ENCODE data around the gene ABCA5. TPM values are rescaled to one million over a fixed set of nuclear protein-coding genes. Genes with fewer than 3 reads are reported as not detected.

The ABCA5 gene
- polyA plus RNA-seq, 1 donor from 2014 or later = 91.7 TPM

DNA sequence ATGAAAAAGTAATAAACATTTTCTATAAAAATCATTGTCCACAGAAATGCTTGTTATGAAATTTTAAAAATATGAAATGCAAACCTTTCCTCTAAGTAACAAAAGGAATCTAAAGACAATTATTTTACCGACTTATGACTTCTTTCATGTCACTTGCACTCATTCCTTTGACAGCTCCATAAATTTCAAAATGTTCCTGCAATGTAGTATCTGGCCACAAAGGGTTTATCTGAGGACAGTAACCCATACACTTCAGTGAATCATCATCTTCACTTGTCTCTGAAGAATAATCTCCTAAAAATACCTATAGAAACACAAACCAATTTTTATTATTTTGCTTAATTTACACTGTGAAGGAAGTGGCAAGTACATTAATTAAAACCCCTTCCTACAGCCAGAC is 72.7 kb downstream of the ABCA5 start:
- Histone ChIP-seq H3K4me3 (ENCODE audit: low read length) (no peak overlapping the region), H3K36me3 (ENCODE audit: insufficient read depth, low read length) (no peaks in the 10 kb centered on the region), H3K27me3 (ENCODE audit: insufficient read depth, low read depth, low read length) (no peaks in the 10 kb centered on the region), H3K27ac (ENCODE audit: low read length) (no peak overlapping the region), H3K9ac (ENCODE audit: low read length) (no peak overlapping the region), H3K79me2 (replicated peaks; ENCODE audit: insufficient read depth, low read length) (no peaks in the 10 kb centered on the region), H3K4me2 (ENCODE audit: low read length) (no peak overlapping the region), H3K9me3 (ENCODE audit: low read length) (no peaks in the 10 kb centered on the region), H3K9me2 (ENCODE audit: insufficient read depth, low read length) (no peaks in the 10 kb centered on the region), H4K20me1 (ENCODE audit: insufficient read depth) (no peaks in the 10 kb centered on the region), H2AFZ (ENCODE audit: low read depth, low read length) (no peak overlapping the region), H3F3A (ENCODE audit: insufficient read depth, low read length, poor library complexity, severe bottlenecking) (no peaks in the 10 kb centered on the region)
- no peak for TF ChIP-seq RAD21 (conservative IDR thresholded peaks at IDR 0.05)
- no peak for TF ChIP-seq MXI1 (conservative IDR thresholded peaks at IDR 0.05; ENCODE audit: poor library complexity, severe bottlenecking)
- TF ChIP-seq POLR2AphosphoS5 (IDR thresholded peaks at IDR 0.05) = no peak
- TF ChIP-seq EP300 (conservative IDR thresholded peaks at IDR 0.05; ENCODE audit: poor library complexity, severe bottlenecking) = no peak
- TF ChIP-seq EZH2 (IDR thresholded peaks at IDR 0.05; ENCODE audit: borderline replicate concordance, insufficient read depth, low read length, poor library complexity, severe bottlenecking) = no peak
- TF ChIP-seq SMC3 (conservative IDR thresholded peaks at IDR 0.05; ENCODE audit: poor library complexity) = no peak
- TF ChIP-seq, protein P1, sequence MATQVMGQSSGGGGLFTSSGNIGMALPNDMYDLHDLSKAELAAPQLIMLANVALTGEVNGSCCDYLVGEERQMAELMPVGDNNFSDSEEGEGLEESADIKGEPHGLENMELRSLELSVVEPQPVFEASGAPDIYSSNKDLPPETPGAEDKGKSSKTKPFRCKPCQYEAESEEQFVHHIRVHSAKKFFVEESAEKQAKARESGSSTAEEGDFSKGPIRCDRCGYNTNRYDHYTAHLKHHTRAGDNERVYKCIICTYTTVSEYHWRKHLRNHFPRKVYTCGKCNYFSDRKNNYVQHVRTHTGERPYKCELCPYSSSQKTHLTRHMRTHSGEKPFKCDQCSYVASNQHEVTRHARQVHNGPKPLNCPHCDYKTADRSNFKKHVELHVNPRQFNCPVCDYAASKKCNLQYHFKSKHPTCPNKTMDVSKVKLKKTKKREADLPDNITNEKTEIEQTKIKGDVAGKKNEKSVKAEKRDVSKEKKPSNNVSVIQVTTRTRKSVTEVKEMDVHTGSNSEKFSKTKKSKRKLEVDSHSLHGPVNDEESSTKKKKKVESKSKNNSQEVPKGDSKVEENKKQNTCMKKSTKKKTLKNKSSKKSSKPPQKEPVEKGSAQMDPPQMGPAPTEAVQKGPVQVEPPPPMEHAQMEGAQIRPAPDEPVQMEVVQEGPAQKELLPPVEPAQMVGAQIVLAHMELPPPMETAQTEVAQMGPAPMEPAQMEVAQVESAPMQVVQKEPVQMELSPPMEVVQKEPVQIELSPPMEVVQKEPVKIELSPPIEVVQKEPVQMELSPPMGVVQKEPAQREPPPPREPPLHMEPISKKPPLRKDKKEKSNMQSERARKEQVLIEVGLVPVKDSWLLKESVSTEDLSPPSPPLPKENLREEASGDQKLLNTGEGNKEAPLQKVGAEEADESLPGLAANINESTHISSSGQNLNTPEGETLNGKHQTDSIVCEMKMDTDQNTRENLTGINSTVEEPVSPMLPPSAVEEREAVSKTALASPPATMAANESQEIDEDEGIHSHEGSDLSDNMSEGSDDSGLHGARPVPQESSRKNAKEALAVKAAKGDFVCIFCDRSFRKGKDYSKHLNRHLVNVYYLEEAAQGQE (IDR thresholded peaks at IDR 0.05; ENCODE audit: borderline replicate concordance) = no peak
- TF ChIP-seq, protein P2, sequence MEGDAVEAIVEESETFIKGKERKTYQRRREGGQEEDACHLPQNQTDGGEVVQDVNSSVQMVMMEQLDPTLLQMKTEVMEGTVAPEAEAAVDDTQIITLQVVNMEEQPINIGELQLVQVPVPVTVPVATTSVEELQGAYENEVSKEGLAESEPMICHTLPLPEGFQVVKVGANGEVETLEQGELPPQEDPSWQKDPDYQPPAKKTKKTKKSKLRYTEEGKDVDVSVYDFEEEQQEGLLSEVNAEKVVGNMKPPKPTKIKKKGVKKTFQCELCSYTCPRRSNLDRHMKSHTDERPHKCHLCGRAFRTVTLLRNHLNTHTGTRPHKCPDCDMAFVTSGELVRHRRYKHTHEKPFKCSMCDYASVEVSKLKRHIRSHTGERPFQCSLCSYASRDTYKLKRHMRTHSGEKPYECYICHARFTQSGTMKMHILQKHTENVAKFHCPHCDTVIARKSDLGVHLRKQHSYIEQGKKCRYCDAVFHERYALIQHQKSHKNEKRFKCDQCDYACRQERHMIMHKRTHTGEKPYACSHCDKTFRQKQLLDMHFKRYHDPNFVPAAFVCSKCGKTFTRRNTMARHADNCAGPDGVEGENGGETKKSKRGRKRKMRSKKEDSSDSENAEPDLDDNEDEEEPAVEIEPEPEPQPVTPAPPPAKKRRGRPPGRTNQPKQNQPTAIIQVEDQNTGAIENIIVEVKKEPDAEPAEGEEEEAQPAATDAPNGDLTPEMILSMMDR (IDR thresholded peaks at IDR 0.05; ENCODE audit: poor library complexity, severe bottlenecking) = no peak
- no peak for TF ChIP-seq TAF1 (IDR thresholded peaks at IDR 0.05; ENCODE audit: low read depth)

DNA sequence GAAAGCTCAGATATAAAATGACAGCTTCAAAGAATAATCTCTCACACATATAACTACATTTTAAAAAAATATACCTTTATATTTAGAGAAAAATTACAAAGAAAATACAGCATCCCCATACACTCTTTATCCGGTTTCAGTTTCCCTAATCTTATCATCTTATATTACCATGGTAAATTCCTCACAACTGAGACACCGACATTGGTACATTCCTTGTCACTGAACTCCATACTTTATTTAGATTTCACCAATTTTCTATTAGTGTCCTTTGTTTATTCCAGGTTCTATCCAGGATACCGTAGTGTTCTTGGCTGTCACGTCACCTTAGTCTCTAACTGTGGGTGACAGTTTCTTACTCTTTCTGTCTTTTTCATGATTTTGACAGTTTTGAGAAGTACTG is 76.3 kb downstream of the ABCA5 start:
- no peaks in the 10 kb centered on the region for H3F3A ChIP-seq (ENCODE audit: insufficient read depth, low read length, poor library complexity, severe bottlenecking)
- no peaks in the 10 kb centered on the region for H3K79me2 ChIP-seq (replicated peaks; ENCODE audit: insufficient read depth, low read length)
- H3K27ac ChIP-seq (ENCODE audit: low read length) = no peak overlapping the region
- TF ChIP-seq EZH2 (IDR thresholded peaks at IDR 0.05; ENCODE audit: borderline replicate concordance, insufficient read depth, low read length, poor library complexity, severe bottlenecking) = no peak
- TF ChIP-seq, protein P2 (IDR thresholded peaks at IDR 0.05; ENCODE audit: poor library complexity, severe bottlenecking) = no peak
- no peak for TF ChIP-seq SMC3 (conservative IDR thresholded peaks at IDR 0.05; ENCODE audit: poor library complexity)
- no peak for TF ChIP-seq TAF1 (IDR thresholded peaks at IDR 0.05; ENCODE audit: low read depth)
- TF ChIP-seq, protein P1 (IDR thresholded peaks at IDR 0.05; ENCODE audit: borderline replicate concordance) = no peak
- TF ChIP-seq EP300 (conservative IDR thresholded peaks at IDR 0.05; ENCODE audit: poor library complexity, severe bottlenecking) = no peak
- no peak for TF ChIP-seq RAD21 (conservative IDR thresholded peaks at IDR 0.05)
- no peak for TF ChIP-seq MXI1 (conservative IDR thresholded peaks at IDR 0.05; ENCODE audit: poor library complexity, severe bottlenecking)
- TF ChIP-seq POLR2AphosphoS5 (IDR thresholded peaks at IDR 0.05) = no peak
- H3K9me3 ChIP-seq (ENCODE audit: low read length) = no peaks in the 10 kb centered on the region
- no peak overlapping the region for H3K4me3 ChIP-seq (ENCODE audit: low read length)
- H4K20me1 ChIP-seq (ENCODE audit: insufficient read depth) = no peaks in the 10 kb centered on the region
- H3K27me3 ChIP-seq (ENCODE audit: insufficient read depth, low read depth, low read length) = no peaks in the 10 kb centered on the region
- no peak overlapping the region for H3K9ac ChIP-seq (ENCODE audit: low read length)
- H2AFZ ChIP-seq (ENCODE audit: low read depth, low read length) = no peak overlapping the region
- H3K4me2 ChIP-seq (ENCODE audit: low read length) = no peak overlapping the region
- H3K9me2 ChIP-seq (ENCODE audit: insufficient read depth, low read length) = no peaks in the 10 kb centered on the region
- no peaks in the 10 kb centered on the region for H3K36me3 ChIP-seq (ENCODE audit: insufficient read depth, low read length)
